Astrocyte of the spinal cord (primary cell): ENCODE measurements around the gene IGFL2.

Experiments used
- DNase-seq: peaks from one replicate; pipeline ENCODE4 v3.0.0; 2011; ENCODE audit warnings: low read depth, low spot score
- H3K4me3 ChIP-seq: 2 replicates; pipeline ENCODE4 v1.5.1; 2011; ENCODE audit warnings: low read depth, mild to moderate bottlenecking, low read length, moderate library complexity
- in situ Hi-C: cut with HindIII; loops from 2 replicates; pipeline ENCODE4 v1.10.0; 2017; ENCODE audit warnings: low sequenced_read_pairs
- TF ChIP-seq, protein P1 (sequence below): IDR thresholded peaks from 2 replicates; pipeline ENCODE4 v1.5.1; 2012; ENCODE audit warnings: low read depth, mild to moderate bottlenecking, low read length, inconsistent platforms

IGFL2 gene

DNA sequence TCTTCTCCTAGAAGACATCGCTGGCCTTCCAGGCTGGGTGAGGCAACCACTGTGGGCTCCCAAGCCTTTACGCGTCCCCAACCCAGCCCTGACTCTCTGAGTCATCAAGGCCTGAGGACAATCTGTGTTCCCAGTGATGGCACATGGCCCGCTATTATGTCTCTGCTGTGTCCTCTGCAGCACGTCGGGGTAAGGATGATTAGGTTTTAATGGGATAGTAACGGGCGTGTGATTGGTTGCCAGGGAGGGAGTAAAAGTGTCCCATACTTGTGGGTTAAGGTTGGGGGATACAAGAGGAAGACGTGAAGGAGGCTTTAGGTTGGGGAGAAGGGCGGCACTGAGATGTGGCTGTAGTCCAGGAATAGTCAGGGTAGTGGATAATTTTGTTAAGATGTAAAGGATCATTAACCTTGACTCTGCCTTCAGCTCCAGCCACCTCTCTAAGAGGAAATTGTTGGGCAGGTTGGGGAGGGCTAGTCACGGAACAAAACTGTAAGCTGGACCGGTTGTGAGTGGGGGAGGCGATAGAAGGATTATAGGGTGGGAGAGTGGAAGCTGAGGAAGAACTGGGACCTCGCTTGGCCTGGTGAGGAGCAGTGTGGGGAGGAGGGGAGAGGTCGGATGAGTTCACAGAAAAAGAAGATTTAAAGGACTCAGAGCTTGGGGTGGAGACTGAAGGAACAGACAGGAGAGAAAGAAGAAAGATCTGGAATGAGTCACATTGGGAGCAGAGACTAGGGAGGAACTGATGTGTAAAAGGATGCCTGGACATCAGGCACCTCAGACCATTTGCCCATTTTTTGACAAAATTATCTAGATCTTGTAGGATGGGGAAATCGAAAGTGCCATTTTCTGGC, 53.6 kb downstream of the IGFL2 start:
- DNase-seq, result no peak
- in situ Hi-C loops, result no loop called here

DNA sequence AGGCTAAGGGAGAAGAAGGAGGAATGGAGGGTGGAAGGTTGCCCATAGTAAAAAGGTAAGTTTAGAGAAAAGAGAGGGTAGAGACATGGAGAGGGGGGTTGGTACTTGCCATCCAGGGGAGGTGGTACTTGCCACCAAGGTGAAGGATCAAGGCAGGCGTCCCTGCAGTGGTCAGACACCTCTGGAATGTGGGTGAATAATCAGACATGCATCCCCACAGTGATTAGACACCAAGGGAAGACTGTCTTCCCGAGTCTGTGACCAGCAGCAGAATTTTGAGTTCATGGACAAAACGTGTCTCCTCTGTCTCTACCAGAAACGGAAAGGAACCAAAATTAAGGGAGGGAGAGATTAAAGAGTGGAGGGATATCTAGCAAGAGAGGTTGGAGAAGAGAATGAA, 54.4 kb downstream of the IGFL2 start:
- no peak for DNase-seq

More for the DNA sequence above, 53.6 kb downstream of the IGFL2 start:
- H3K4me3 ChIP-seq, result no peak overlapping the region
- TF ChIP-seq, protein P1, sequence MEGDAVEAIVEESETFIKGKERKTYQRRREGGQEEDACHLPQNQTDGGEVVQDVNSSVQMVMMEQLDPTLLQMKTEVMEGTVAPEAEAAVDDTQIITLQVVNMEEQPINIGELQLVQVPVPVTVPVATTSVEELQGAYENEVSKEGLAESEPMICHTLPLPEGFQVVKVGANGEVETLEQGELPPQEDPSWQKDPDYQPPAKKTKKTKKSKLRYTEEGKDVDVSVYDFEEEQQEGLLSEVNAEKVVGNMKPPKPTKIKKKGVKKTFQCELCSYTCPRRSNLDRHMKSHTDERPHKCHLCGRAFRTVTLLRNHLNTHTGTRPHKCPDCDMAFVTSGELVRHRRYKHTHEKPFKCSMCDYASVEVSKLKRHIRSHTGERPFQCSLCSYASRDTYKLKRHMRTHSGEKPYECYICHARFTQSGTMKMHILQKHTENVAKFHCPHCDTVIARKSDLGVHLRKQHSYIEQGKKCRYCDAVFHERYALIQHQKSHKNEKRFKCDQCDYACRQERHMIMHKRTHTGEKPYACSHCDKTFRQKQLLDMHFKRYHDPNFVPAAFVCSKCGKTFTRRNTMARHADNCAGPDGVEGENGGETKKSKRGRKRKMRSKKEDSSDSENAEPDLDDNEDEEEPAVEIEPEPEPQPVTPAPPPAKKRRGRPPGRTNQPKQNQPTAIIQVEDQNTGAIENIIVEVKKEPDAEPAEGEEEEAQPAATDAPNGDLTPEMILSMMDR, result no peak

DNA sequence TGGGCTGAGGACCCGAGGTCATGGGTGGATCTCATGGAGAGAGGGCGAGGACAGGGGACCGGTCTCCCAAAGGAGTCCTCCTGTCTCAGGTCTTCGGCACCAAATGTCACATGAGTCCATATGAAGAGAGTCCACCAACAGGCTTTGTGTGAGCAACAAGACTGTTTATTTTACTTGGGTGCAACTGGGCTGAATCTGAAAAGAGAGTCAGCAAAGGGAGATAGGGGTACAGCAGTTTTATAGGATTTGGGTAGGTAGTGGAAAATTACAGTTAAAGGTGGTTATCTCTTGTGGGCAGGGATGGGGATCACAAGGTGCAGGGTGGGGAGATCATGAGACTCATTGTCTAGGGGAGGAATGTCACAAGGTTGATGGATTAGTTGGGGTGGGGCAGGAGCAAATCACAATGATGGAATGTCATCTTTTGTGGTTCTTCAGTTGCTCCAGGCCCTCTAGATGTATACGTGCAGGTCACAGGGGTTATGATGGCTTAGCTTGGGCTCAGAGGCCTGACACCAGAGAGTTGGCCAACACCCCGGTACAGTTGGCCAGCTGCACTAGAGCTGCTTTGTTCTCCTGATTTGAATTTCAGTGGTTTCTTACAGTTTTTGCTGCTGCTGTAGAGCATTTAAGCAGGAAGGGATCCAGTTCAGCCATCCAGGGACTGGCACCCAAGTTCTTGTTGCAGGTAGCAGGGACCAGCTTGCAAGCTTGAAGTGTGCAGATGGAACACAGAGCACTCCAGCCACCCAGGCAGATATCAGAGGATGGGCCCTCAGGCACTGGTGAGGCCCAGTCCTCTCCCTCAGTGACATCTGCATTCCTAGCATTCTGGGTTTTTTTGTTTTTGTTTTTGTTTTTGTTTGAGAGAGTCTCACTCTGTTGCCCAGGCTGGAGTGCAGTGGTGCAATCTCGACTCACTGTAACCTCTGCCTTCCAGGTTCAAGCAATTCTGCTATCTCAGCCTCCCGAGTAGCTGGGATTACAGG, 55.1 kb downstream of the IGFL2 start:
- no peak for DNase-seq
- H3K4me3 ChIP-seq, result no peak overlapping the region
- TF ChIP-seq, protein P1, result no peak
- in situ Hi-C loops, result no loop called here

More for the DNA sequence above, 54.4 kb downstream of the IGFL2 start:
- in situ Hi-C loops, result no loop called here
- TF ChIP-seq, protein P1, result no peak
- H3K4me3 ChIP-seq, result no peak overlapping the region

DNA sequence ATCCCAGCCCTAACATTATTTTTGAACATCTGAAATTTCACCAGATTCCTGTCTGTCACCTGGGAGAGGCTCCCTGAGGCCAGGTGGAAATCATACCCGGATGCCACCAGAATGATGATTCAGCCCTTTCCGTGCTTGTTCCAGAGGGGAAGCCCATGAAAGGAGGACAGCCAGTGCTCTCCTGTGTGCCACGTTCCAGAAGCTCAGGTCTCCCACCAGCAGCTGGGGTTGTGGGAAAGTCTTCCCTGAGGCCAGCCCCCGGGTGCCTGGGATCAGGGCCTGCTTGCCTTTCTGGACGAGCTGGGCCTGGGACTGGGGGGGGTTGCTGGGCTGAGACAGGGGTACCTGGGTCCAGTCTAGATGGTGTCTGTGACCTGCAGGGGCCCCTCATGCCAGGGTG, 56.0 kb downstream of the IGFL2 start:
- TF ChIP-seq, protein P1, result no peak
- in situ Hi-C loops, result no loop called here
- DNase-seq, result no peak

DNA sequence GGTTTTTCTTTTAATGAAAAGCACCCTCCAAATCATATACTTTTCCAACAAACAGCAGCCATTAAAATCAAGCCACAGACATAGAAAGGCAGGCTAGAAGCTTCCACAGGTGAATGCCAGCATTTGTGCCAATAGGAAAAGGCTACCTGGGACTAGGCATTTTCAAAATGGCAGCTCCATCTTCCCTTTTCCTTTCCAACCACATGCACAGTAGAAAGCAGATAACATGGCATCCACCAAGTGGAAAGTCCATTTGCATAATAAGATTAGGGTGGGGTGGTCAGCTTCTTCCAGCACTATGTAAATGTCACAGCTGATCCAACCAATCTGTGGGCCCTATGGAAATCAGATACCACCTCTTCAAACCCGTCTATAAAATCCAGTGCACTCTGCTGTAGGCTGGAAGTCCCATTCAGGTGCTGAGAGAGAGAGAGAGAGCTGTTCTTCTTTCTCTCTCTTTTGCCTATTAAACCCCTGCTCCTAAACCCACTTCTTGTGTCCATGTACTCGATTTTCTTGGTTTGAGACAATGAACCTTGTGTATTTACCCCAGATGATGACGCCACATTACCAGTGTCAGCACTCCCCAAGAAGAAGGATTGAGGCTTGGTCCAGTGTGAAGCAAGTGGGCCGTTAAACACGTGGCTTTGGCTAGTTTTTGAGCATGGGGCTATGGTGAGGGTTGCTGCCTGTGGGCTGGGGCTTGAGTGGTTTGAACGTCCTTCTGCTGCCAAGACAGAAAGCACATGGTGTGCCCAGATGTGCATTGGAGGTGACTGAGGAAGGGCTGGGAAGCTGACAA, 57.3 kb downstream of the IGFL2 start:
- H3K4me3 ChIP-seq, result no peak overlapping the region
- TF ChIP-seq, protein P1, result no peak
- no peak for DNase-seq
- in situ Hi-C loops, result no loop called here

More for the DNA sequence above, 56.0 kb downstream of the IGFL2 start:
- no peak overlapping the region for H3K4me3 ChIP-seq

DNA sequence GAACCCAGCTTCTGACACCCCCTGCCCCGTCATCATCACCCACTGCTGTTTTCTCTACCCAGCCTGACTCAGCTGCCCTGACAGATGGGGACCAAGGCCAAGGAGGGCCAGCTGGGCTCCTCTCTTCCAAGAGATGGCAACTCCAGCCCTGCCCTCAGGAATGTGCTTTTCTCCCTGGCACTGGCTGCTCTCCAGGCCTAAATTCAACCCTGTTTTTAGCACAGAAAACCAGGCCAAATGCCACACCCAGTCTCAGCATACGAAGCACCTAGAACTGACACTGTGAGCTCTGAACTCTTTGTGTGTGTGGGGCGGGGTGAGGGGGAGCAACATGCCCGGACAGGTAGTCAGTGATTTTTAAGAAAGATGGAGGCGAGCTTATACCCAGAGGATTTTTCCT, 58.1 kb downstream of the IGFL2 start:
- TF ChIP-seq, protein P1, result no peak
- no peak for DNase-seq
- no peak overlapping the region for H3K4me3 ChIP-seq
- in situ Hi-C loops, result no loop called here
